Panc1 (cell line): Measurements from ENCODE around the gene DENND2A.

Source experiments
- CTCF ChIP-seq: fragments of 450-650 bp; IDR thresholded peaks from 2 replicates; pipeline ENCODE4 v1.5.1; 2017; ENCODE audit warnings: mild to moderate bottlenecking
- POLR2AphosphoS5 ChIP-seq: IDR thresholded peaks from 2 replicates; pipeline ENCODE4 v1.6.1; 2012; ENCODE audit warnings: mild to moderate bottlenecking, low read depth, low read length, moderate library complexity
- TF ChIP-seq, protein P1 (sequence below), 2 experiments: IDR thresholded peaks; 2 replicates each; pipeline ENCODE4 v1.6.1; 2011 to 2012; ENCODE audit warnings: low read depth in 2 of 2, control low read depth in 1 of 2, low read length in 1 of 2, mild to moderate bottlenecking in 1 of 2, moderate library complexity in 1 of 2; ENCODE audit not compliant: insufficient read depth in 1 of 2

DNA sequence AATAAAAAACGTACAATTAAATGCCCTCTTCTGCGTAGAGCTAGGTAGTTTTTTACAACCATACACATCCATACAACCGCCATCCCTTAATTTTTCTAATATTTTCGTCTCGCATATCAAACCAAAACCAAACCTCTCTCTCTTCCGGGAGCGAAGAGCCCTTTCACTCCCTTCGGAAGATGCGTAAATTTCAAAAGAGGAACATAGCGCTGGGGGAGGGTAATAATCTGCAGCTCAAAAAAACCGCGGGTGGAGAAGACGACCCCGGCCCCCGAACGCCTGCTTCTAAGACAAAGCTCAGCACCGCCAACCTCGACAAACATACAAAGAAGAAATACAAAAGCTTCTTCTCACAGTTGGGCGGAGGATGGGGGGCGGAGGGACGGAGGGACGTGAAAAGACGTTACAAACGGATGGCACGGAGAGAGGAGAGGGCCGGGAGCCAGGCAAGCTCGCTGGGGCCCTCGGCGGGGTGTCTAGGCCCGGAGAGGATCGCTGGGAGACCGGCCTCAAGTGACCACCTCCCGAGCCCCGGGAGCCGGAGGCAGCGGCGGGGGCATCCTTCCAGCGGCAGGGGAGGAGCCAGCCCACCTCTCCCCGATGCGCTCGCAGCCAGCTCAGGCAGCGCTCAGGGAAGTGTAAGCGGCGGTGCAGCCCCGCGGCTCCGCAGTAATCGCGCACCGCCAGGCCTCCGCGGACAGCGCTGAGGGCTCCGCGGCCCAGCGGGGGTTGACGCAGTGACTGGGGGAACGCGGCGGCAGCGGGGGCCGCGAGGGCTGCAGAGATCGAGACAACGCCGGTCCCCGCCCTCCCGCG is 162.2 kb downstream of the DENND2A start:
- TF ChIP-seq POLR2AphosphoS5: no peak
- TF ChIP-seq CTCF: no peak
- TF ChIP-seq, protein P1, sequence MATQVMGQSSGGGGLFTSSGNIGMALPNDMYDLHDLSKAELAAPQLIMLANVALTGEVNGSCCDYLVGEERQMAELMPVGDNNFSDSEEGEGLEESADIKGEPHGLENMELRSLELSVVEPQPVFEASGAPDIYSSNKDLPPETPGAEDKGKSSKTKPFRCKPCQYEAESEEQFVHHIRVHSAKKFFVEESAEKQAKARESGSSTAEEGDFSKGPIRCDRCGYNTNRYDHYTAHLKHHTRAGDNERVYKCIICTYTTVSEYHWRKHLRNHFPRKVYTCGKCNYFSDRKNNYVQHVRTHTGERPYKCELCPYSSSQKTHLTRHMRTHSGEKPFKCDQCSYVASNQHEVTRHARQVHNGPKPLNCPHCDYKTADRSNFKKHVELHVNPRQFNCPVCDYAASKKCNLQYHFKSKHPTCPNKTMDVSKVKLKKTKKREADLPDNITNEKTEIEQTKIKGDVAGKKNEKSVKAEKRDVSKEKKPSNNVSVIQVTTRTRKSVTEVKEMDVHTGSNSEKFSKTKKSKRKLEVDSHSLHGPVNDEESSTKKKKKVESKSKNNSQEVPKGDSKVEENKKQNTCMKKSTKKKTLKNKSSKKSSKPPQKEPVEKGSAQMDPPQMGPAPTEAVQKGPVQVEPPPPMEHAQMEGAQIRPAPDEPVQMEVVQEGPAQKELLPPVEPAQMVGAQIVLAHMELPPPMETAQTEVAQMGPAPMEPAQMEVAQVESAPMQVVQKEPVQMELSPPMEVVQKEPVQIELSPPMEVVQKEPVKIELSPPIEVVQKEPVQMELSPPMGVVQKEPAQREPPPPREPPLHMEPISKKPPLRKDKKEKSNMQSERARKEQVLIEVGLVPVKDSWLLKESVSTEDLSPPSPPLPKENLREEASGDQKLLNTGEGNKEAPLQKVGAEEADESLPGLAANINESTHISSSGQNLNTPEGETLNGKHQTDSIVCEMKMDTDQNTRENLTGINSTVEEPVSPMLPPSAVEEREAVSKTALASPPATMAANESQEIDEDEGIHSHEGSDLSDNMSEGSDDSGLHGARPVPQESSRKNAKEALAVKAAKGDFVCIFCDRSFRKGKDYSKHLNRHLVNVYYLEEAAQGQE (IDR thresholded peaks at IDR 0.05; ENCODE audit: insufficient read depth in 1 of 2, low read depth in 2 of 2, low read length in 1 of 2): no peak
